NCI-H2029 treated with DMSO at 0.1 percent for 48 hours (cell line): ENCODE measurements around the gene SLC5A8.

ENCODE experiments used
- DNase-seq: peaks from one replicate; lab custom pipeline; 2025; lab: John Stamatoyannopoulos, UW

SLC5A8 gene, protein sequence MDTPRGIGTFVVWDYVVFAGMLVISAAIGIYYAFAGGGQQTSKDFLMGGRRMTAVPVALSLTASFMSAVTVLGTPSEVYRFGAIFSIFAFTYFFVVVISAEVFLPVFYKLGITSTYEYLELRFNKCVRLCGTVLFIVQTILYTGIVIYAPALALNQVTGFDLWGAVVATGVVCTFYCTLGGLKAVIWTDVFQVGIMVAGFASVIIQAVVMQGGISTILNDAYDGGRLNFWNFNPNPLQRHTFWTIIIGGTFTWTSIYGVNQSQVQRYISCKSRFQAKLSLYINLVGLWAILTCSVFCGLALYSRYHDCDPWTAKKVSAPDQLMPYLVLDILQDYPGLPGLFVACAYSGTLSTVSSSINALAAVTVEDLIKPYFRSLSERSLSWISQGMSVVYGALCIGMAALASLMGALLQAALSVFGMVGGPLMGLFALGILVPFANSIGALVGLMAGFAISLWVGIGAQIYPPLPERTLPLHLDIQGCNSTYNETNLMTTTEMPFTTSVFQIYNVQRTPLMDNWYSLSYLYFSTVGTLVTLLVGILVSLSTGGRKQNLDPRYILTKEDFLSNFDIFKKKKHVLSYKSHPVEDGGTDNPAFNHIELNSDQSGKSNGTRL

DNA sequence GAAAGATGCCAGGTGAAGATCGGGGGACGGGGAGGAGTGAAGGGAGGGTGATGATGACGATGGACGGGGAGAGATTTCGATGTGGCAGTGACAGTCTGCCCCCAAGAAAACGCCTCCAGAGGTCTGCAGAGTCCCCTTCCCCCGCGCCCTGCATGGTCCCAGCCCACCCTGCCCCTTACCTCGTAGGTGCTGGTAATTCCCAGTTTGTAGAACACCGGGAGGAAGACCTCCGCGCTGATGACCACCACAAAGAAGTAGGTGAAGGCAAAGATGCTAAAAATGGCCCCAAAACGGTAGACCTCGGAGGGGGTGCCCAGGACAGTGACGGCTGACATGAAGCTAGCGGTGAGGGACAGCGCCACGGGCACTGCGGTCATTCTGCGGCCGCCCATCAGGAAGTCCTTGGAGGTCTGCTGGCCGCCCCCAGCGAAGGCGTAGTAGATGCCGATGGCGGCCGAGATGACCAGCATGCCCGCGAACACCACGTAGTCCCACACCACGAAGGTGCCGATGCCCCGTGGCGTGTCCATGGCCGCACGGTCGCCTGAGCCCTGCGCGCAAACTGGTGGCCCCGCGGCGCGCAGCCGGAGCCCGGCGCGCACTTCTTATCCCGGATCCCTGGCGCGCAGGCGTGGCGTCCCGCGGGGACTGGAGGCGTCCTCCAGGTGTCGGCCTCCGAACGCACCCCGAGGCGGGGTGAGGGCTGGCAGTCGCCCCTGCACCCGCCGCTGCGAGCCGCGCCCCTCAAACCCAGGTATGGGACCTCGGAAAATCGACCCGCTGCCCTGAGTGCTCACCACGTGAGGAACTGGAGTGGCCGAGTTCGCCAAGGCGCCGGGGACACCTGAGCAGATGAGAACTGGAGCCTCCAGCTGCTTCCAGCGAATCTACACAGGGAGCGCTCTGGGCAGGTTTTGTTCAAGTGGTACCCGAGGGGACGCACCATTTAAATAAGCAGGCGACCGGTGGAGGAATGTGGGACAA is at the start of gene SLC5A8:
Gene SLC5A8, minus strand, starts transcription at position 920 of the 984 bp plus-strand sequence. Its CDS starts 390 bp downstream, at position 530.
- no peak for DNase-seq

DNA sequence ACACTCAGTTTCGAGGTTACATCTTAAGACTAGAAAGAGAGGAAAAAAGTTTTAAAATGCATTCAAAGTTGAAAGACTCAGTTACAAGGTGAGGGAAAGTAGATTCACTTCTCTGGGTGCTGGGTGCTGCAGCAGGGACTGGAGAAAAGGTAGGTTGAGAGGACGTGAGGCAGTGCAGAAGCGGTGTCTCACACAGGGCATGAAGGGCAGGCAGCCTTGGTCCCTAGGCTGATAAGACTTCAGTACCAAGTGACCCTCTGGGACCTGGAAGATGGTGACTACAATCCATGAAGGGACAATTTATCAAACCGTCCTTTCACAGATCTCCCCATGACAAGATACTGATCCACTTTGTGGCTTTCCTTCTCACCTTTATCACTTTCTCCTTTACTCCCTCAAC is 47.3 kb upstream of the SLC5A8 start:
- DNase-seq: no peak

DNA sequence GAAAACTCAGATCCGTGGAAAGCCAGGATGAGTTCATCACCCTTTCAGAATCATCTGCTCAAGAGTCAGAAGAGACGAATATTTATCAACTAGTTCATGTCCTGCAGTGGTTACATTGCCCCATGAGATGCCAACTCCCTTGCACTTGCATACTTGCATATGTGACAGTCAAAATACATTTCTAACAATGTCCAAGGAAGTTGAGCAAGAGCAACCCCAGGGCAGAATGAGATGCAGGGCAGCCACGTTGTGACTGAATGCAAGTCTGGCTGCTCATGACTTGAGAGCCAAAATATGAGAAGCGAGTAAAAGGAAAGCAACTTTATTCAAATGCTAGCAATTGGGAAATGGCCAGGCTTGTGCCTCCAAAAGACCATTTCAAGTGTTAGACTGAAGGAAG is 46.2 kb upstream of the SLC5A8 start:
- no peak for DNase-seq

DNA sequence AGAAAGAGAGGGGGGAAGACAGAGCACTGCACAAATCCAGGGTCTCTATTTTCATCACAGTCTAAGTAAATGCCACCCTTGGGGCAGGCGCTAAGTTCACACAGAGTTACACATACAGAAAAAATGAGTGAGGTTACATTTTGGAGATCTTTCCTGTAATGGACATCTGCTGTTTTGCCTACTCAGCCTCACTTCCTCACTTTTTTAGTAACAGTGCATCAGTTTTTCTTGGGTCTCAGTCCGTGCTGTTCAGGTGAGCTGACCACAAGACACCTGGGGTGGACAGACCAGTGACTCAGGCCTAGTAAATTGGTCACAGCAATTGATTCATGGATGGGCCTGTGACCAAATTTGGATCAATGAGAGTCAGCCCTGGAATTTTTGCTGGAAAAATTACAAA is 33.6 kb upstream of the SLC5A8 start:
- DNase-seq: no peak

DNA sequence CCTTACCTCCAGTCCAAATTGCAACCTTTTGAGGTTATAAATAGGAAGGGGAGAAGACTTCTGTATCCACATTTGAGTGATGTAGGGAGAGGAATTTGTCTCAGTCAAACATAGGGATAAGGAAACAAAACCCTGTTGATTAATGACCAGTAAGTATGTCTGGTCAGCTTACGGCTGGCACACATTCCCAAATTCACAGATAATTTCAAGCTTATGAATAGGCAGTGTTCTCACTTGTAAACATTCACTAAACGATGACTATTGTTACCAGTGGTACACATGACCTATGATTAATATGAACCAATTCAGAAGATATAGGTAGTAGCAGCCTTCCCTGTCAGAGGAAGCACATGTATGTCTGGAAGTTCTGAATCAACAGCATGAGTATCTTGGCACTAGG is 33.0 kb upstream of the SLC5A8 start:
- no peak for DNase-seq

DNA sequence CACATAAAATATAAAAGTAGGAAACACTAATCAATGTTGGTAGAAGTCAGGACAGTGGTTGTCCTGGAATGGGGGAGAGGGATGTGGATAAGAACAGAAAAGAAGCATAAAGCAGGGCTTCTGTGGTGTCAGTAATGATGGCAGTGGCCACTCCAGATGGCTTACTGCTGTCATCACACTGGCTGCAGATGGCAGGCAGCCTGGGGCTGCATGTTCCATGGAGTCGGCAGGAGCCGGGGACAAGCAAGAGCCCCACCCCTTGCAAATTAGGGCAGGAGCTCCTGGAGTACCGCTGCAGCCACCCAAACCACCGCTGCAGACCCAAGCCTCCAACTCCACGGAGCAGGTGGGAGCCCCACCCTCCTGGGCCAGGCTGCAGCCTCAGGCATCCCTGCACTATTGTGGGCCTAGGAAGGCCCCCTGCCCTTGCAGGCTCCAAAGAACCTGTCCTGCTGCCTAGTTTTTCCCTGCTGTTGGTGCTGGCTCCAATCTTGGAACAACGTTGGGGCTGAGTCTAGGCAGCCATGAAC is 28.8 kb upstream of the SLC5A8 start:
- no peak for DNase-seq

DNA sequence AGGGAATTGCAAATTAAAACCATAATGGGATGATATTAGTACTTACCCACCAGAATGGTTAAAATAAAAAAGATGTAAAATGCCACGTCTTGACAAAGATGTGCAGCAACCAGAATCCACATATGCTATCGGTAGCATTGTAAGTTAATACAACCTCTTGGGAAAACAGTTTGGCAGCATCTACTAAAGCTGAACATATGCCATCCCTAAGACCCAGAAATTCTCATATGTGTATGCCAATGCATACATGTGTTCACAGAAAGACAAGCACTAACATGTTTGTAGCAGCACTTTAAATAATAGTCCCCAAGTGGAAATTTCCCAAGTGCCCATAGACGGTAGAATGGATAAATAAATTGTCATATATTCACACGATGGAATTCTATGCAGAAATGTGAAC is 28.3 kb upstream of the SLC5A8 start:
- DNase-seq: no peak

DNA sequence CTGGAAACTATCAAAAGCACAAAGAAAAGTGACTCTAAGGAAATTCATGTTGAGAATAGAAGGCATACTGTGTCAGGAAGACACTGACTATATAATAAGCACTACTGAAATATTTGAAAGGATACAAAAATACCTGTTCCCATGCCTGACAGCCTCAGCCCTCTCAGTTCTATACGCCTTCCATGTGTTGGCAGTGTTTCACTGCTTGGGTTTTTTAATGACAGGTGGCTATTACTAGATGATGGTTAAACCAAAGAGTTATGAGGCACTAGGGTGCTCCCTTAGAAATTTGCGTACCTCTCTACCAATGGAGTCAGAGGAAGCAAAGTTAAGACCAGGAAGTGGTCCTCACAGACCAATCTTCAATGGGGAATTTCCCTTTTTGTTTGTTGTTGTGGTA is 25.6 kb upstream of the SLC5A8 start:
- DNase-seq: no peak

DNA sequence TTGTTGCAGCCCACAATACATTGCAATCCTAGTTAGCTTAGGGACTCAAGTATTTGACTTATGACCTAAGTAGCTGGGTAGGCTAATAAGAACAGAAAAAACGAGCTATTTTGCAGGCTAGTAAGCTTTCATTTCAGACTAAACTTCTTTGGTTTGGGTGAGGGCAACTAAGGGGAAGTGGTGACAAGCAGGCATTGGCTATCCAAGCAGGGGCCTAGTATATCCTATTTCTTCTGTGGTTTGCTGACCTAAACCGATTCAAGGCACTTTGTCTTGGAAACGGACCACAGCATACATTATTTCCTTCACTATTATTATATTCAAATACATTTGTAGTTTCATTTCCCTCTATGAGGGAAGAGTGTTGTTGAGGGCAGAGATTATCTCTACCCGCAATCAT is 21.6 kb upstream of the SLC5A8 start:
- DNase-seq: no peak

DNA sequence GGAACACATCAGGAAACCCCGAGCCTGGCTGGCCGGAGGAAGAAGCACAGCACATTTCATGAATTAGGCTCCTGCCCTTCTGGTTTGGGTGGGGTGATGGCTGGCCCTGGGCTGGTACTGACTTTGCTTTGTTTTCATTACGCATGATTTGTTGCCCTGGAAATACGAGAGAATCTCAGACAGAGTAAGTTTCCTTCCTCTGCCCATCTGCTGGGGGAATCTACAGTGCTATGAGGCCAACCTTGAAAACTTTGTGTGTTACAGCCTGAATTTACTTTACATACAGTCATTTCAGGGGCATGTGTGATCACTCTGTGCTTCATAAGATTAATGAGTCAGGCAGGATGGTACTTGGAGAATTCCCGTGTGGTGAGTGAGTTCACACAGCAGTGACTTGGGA is 20.5 kb upstream of the SLC5A8 start:
- DNase-seq: no peak

DNA sequence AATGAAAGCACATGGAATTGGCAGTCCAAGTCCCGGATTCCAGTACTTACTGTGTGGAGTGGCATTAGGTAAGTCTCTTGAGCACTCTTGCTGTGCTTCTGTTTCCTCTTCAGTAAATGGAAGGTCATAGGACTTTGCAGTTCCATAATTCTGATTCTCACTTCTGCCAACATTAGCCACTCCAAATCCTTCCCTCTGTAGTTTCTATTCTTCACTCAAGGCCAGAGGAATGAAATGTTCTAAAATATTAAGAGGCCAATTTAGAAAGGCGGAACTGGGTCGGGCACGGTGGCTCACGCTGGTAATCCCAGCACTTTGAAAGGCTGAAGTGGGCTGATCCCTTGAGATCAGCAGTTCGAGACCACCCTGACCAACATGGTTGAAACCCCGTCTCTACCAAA is 19.8 kb upstream of the SLC5A8 start:
- no peak for DNase-seq

DNA sequence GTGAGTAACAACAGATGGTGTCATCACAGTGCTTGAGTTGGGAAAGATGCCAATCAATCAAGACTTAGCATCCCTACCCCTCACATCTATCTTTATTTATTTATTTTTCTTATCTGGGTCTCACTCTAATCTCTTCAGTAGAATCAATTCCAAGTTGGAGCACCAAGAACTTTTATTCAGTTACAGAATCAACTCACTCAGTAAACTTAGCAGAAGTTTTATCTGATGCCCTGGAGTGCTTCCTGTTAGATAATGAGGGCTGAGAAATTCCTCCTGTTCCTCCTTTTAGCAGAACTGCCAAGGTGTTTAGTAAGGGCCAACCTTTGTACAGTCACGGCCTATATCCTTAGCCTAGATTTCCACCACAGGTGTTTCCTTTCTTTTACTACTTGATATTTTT is 11.3 kb upstream of the SLC5A8 start:
- DNase-seq: no peak

DNA sequence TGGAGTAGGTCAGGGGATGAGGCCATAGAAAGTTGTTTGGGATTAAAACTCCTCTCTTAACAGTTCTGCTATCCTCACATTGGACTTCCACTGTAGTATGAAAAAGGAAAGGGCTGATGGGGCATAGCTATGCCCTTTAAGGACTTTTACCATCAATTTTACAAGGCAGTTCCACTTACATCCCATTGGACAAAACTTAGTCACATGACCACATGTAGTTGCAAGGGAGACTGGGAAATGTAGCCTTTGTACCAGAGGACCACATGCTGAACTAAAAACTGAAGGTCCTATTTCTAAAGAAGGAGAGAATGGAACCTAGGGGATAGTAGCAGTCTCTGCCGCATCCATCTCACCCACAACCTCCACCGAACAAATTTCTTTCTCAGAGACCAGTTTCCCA is 6.8 kb upstream of the SLC5A8 start:
- no peak for DNase-seq

DNA sequence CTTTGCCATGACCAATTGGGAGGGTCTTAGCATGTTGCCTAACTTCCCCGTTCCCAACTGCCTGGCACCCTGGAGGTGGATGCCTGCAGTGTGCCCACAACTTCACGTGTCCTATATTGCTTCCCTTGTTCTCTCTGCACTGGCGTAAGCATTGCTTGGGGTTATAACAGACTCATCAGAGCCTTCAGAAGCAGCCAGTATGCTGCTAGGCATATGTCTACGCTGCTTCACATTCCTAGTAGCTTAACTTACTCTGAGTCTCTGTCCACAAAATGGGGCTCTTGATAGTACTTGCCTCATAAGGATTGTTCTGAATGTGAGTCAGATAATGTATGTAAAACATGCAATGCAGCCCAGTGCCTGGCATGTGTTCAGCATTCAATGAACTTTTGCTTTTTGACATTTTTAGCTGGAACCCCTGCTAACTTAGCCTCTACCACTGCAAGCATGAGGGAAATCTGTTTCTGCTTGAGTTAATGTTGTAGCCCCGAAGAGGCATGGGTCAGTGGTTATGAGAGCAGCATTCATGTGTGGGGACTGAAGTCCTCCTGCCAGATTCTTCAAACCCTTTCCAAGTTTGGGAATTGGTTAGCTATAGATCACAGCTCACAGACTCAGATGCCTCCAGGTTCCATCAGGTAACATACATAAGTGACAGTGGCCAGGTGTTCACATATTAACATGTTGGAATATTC is 2.8 kb downstream of the SLC5A8 start:
- no peak for DNase-seq

DNA sequence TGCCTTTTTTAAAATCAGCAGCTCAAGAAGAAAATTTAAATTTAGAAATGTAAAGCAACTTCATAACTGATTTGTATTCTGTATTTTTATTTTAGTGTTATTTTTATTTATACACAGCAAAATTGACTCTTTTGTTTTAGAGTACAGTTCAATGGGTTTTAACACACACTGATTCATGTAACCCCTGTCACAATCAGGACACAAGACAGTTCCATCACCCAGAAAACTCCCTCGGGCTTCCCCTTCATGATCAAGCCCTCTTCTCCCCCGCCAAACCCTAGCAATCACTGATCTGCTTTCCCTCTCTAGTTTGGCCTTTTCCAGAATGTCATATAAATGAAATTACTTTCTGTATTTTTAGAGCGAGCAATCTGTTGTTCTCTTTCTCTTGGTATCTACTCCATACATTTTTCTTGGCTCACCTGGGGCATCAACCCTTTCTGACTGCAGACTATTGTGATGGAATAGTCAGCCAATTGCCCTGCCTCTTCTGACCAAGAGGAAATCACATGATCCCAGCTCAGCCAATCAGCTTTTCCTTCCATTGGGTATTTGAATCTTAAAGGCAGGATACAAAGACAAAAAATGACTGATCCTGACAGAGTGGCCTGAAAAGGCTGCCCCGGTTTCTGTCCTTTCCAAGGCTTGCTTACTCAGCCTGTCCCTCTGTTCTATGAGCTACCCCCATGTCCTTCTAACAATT is 5.3 kb downstream of the SLC5A8 start:
- no peak for DNase-seq

DNA sequence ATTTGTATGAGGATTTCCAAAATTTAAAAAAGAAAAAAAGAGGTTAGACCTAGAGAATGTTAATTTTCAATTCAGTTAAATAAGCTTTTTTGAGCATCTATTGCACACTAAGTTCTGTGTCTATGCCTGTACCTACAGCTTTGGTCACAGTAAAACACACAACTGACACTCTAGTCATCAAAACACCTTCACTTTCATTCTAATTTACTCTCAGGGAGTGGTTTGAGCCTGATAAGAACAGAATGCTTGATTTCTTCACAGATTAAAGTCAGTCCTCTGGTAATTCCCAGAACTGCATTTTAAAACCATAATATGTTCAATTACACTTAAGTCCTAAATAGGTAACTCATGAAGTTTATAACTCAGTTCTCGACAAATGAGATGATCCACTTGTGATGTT is 9.2 kb downstream of the SLC5A8 start:
- no peak for DNase-seq

DNA sequence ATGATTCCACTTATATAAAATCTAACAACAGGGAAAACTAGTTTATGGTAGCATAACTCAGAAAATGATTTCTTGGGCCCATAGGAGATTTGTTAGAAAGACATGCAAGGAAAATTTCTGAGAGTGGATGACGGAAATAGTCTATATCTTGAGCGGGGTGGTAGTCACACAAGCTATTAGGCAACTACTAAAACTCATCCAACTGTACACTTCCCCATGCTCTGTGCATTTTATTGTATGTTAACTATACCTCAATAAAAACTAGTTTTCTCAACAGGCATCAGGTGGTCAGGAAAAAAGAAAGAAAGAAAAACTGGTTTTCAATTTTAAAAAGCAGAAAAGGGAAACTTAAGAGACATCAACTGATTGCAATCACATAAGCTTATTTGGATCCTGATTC is 9.9 kb downstream of the SLC5A8 start:
- DNase-seq: no peak

DNA sequence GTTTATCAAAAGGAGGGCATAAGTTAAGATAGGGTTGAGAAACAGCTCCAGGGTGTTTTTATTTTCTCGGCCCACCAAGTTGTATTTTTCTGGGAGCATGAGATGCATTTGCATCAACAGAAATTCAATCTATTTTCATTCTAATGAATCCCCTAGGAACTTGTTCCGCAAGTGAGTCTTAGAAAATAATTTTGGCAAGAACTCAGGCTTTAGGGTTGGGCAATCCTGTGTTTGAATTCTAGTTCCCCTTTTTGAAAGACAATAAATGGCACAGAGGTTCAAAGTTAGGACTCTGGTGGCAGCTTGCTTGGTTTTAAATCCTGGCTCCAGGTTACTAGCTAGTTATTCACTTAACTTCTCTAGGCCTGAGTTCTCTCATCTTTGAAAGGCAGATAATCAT is 23.7 kb downstream of the SLC5A8 start:
- no peak for DNase-seq

DNA sequence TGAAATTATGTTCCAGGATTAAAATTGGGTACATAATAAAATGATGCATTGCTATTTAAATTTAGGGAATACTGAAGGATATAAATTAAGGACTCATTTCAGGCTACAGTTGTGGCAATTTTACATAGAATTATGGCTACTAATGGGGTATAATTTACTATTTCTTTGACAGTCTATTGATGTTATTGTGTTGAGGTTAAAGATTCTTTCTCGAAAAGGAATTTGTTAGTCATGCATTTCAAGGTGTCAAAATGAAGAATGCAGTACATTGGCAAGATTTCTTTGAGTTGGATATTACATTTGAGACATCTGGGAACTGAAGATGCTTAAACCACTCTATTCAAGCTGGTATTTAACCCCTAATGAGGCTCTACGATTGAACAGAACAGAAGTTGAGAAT is 28.3 kb downstream of the SLC5A8 start:
- DNase-seq: no peak

DNA sequence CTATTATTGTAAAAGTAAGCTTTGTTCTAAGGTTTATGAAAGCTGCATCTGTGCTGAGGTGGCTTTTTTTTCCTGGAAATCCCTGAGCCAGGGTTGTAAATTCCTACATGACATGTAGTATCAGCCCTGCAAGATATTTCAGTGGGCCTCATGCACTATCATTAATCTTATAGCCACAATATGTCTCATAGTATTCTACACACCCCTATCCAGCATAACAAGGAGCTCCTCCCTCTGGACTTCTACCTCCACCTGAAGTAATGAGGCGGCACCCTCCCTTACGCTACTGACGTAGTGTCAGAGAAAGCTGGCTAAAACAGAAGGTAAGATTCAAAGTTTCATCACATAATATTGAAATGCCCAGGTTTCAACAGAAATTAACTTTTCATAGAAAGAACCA is 35.5 kb downstream of the SLC5A8 start:
- no peak for DNase-seq

DNA sequence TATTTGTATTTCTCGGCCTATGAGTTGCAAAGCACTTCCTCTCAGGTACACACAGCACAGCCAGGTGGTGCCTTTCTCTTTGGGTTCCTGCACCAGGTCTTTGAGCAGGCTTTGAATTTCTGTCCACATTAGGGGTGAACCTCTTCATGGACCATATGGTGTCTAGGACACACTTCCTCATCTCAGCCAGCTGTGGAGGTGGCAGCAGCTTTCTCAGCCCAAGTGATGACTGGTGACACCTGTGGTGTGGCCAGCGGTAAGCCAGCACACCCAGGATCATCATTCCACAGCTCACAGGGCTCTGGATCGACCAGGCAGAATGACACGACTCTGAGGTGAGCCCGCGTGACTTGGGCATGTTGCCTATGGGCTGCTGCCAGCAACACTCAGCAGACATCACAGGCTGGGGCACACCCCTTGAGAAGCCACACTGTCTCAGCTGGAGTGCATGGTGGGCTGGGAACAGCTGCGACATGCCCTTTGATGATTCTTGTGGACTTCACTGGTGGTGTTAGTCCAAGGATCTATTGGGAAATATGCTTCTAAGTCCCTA is 36.8 kb downstream of the SLC5A8 start:
- DNase-seq: no peak
